ENCODE results near the gene HOXA7.
A peak's percentile ranks its signal among the peaks of the same experiment; 100 is the strongest.

The HOXA7 gene

GRCh38 chr7:27115221-27116026 lies 41.1 kb downstream of the HOXA7 start:
- DNase-seq (ENCODE audit: low read depth, low spot score) = no peak
- TF ChIP-seq FOXP2 (optimal IDR thresholded peaks at IDR 0.05; ENCODE audit: control extremely low read depth, extremely low read length, insufficient read depth) (no peak), POLR2AphosphoS5 (IDR thresholded peaks at IDR 0.05; ENCODE audit: borderline replicate concordance, low read depth, low read length) (no peak), EZH2 (IDR thresholded peaks at IDR 0.05) (peak; percentile 99)
- Histone ChIP-seq H3K27ac (no peak overlapping the region), H3K36me3 (ENCODE audit: insufficient read depth, low read length) (no peaks in the 10 kb centered on the region), H3K9me3 (ENCODE audit: low read depth, low read length) (no peaks in the 10 kb centered on the region), H3K9ac (ENCODE audit: insufficient read length) (no peak overlapping the region), H3K4me3 (no peak overlapping the region; the same call in 1 of the 2 replicates)

DNA sequence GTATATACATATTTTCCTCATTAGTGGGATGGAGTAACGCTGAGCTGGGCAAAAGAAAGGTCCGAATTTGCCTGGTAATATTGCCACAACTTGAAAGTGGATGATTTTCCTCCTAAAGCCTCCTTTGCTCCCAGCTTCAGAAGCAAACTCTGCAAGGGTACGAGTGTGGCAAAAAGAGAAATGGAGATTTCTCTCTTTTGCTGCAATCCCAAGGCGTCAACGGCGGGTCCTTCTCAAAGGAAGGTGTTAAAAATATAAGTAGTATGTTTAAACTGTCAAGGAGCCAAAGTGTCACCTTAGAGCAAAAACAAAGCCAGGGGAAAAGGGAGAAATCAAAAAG lies 41.6 kb downstream of the HOXA7 start:
- H3K9me3 ChIP-seq (ENCODE audit: low read depth, low read length) = no peaks in the 10 kb centered on the region
- no peak overlapping the region for H3K27ac ChIP-seq
- DNase-seq (ENCODE audit: low read depth, low spot score) = no peak
- H3K36me3 ChIP-seq (ENCODE audit: insufficient read depth, low read length) = no peaks in the 10 kb centered on the region
- TF ChIP-seq FOXP2 (optimal IDR thresholded peaks at IDR 0.05; ENCODE audit: control extremely low read depth, extremely low read length, insufficient read depth) (no peak), EZH2 (IDR thresholded peaks at IDR 0.05) (no peak), POLR2AphosphoS5 (IDR thresholded peaks at IDR 0.05; ENCODE audit: borderline replicate concordance, low read depth, low read length) (no peak)
- H3K9ac ChIP-seq (ENCODE audit: insufficient read length) = no peak overlapping the region
- H3K4me3 ChIP-seq = no peak overlapping the region; the same call in 1 of the 2 replicates

- Histone ChIP-seq H3K36me3 (ENCODE audit: insufficient read depth, low read length) (no peaks in the 10 kb centered on the region), H3K9ac (ENCODE audit: insufficient read length) (no peak overlapping the region), H3K27ac (no peak overlapping the region), H3K9me3 (ENCODE audit: low read depth, low read length) (no peaks in the 10 kb centered on the region), H3K4me3 (no peak overlapping the region)
- TF ChIP-seq FOXP2 (optimal IDR thresholded peaks at IDR 0.05; ENCODE audit: control extremely low read depth, extremely low read length, insufficient read depth) = no peak
- no peak for TF ChIP-seq POLR2AphosphoS5 (IDR thresholded peaks at IDR 0.05; ENCODE audit: borderline replicate concordance, low read depth, low read length)
- TF ChIP-seq EZH2 (IDR thresholded peaks at IDR 0.05) = no peak
- no peak for DNase-seq (ENCODE audit: low read depth, low spot score)
Observed at GRCh38 chr7:27113991-27114769, 42.3 kb downstream of the HOXA7 start.

DNA sequence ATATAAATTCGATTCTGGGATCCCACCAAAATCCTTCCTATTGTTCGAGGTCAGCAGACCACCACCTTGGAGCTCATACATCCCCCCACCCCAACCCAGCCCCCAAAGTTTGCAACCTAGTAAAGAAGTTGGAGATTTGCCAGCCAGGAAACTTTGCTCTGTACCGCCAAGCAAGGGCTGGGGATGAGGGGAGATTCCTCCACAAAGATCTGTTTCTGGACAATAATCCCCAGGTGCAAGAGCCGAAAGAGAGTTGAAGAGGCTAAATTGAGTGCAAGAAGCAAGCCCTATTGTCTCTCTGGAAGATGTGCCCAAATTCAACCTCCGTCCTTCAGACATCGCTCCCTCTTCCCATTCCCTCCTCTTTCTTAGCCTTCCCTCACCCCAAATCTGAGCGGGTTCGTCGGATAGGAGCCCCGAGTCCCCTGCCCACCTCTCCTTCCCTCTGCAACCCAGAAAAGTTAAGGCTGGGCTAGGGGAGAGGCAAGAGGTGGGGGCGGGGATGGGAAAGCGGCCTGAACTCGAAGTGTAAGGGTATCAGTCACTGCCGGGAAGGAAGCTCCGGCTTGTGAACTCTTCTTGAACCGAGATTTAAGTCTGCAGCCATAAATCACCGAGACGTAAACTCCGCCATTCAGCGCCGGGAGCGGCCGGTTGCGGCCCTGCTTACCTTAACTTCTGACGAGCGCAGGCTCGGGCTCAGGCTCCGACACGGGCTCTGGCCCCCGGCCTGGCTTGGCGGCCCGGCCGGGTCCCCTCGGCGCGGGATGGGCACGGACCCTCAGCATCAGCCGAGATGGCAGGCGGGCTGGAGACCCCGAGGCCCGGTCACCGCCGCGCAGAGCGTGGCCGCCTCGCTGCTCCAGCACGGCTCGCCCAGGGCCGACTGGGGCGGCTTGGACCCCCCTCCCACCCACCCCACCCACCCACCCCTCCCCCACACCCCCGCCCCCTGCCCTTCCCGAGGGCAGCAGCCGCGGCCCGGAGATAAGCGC lies 43.2 kb downstream of the HOXA7 start:
- Histone ChIP-seq H3K27ac (no peak overlapping the region), H3K4me3 (no peak overlapping the region), H3K9me3 (ENCODE audit: low read depth, low read length) (no peaks in the 10 kb centered on the region), H3K36me3 (ENCODE audit: insufficient read depth, low read length) (no peaks in the 10 kb centered on the region), H3K9ac (ENCODE audit: insufficient read length) (no peak overlapping the region)
- no peak for DNase-seq (ENCODE audit: low read depth, low spot score)
- no peak for TF ChIP-seq EZH2 (IDR thresholded peaks at IDR 0.05)
- no peak for TF ChIP-seq FOXP2 (optimal IDR thresholded peaks at IDR 0.05; ENCODE audit: control extremely low read depth, extremely low read length, insufficient read depth)
- TF ChIP-seq POLR2AphosphoS5 (IDR thresholded peaks at IDR 0.05; ENCODE audit: borderline replicate concordance, low read depth, low read length) = no peak

DNA sequence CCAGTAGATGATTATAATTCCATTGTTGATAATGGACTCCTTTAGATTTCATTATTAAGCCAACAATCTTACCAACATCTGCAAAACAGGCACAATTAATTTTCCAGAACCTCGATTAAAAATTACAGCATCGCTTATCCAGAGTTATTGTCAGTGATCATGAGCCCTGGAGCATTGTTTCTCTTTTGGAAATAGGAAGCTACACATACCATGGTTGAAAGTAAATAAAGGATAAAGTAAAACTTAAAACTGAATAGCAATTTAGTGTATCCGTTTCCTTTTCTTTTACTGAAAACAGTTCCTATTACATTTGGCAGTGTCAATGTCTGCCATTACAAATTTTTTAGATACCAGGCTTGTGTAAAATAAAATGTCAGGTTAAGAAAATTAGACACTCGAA lies 44.1 kb downstream of the HOXA7 start:
- H3K27ac ChIP-seq = no peak overlapping the region
- TF ChIP-seq FOXP2 (optimal IDR thresholded peaks at IDR 0.05; ENCODE audit: control extremely low read depth, extremely low read length, insufficient read depth) = no peak
- TF ChIP-seq POLR2AphosphoS5 (IDR thresholded peaks at IDR 0.05; ENCODE audit: borderline replicate concordance, low read depth, low read length) = no peak
- no peak for TF ChIP-seq EZH2 (IDR thresholded peaks at IDR 0.05)
- no peaks in the 10 kb centered on the region for H3K9me3 ChIP-seq (ENCODE audit: low read depth, low read length)
- H3K4me3 ChIP-seq = no peak overlapping the region
- no peak for DNase-seq (ENCODE audit: low read depth, low spot score)
- no peak overlapping the region for H3K9ac ChIP-seq (ENCODE audit: insufficient read length)
- H3K36me3 ChIP-seq (ENCODE audit: insufficient read depth, low read length) = no peaks in the 10 kb centered on the region

- no peak overlapping the region for H3K9ac ChIP-seq (ENCODE audit: insufficient read length)
- no peak for DNase-seq (ENCODE audit: low read depth, low spot score)
- no peak overlapping the region for H3K4me3 ChIP-seq
- H3K36me3 ChIP-seq (ENCODE audit: insufficient read depth, low read length) = no peaks in the 10 kb centered on the region
- no peak overlapping the region for H3K27ac ChIP-seq
- no peaks in the 10 kb centered on the region for H3K9me3 ChIP-seq (ENCODE audit: low read depth, low read length)
- TF ChIP-seq EZH2 (IDR thresholded peaks at IDR 0.05) = no peak
- TF ChIP-seq POLR2AphosphoS5 (IDR thresholded peaks at IDR 0.05; ENCODE audit: borderline replicate concordance, low read depth, low read length) = no peak
Observed at GRCh38 chr7:27111751-27112277, 44.7 kb downstream of the HOXA7 start.

- Histone ChIP-seq H3K4me3 (peak overlapping the region; percentile 42), H3K36me3 (ENCODE audit: insufficient read depth, low read length) (no peaks in the 10 kb centered on the region), H3K9ac (ENCODE audit: insufficient read length) (no peak overlapping the region), H3K27ac (no peak overlapping the region), H3K9me3 (ENCODE audit: low read depth, low read length) (no peaks in the 10 kb centered on the region)
- no peak for DNase-seq (ENCODE audit: low read depth, low spot score)
- no peak for TF ChIP-seq FOXP2 (optimal IDR thresholded peaks at IDR 0.05; ENCODE audit: control extremely low read depth, extremely low read length, insufficient read depth)
- no peak for TF ChIP-seq POLR2AphosphoS5 (IDR thresholded peaks at IDR 0.05; ENCODE audit: borderline replicate concordance, low read depth, low read length)
- no peak for TF ChIP-seq EZH2 (IDR thresholded peaks at IDR 0.05)
Observed at GRCh38 chr7:27111042-27111750, 45.3 kb downstream of the HOXA7 start.

All from SK-N-MC (cell line).